MM.1S (cell line): Measurements from ENCODE around the gene TRMT61B.
A peak's percentile ranks its signal among the peaks of the same experiment; 100 is the strongest.

Experiments used
- DNase-seq: peaks from one replicate; pipeline ENCODE4 v3.0.0-alpha.2; 2015
- H2AFZ ChIP-seq: fragments of 300-600 bp; sonication (generic); 2 replicates; pipeline ENCODE4 v1.6.0; 2016; ENCODE audit warnings: antibody characterized with exemption, low read length
- H3F3A ChIP-seq: fragments of 300-600 bp; sonication (generic); 2 replicates; pipeline ENCODE4 v1.6.1; 2016; ENCODE audit warnings: mild to moderate bottlenecking, antibody characterized with exemption, low read length, moderate library complexity, mixed read lengths; ENCODE audit not compliant: insufficient read depth
- H3K27ac ChIP-seq: fragments of 300-600 bp; sonication (generic); 2 replicates; pipeline ENCODE4 v1.5.1; 2016; ENCODE audit warnings: mild to moderate bottlenecking, low read length
- H3K27me3 ChIP-seq: fragments of 300-600 bp; sonication (generic); replicated peaks from 2 replicates; pipeline ENCODE4 v1.6.0; 2016; ENCODE audit warnings: low read length; ENCODE audit not compliant: insufficient read depth
- H3K36me3 ChIP-seq: fragments of 300-600 bp; sonication (generic); replicated peaks from 2 replicates; pipeline ENCODE4 v1.6.1; 2016; ENCODE audit warnings: mild to moderate bottlenecking, low read length, mixed read lengths; ENCODE audit not compliant: insufficient read depth
- H3K4me1 ChIP-seq: fragments of 300-600 bp; sonication (generic); 2 replicates; pipeline ENCODE4 v1.6.1; 2016; ENCODE audit warnings: low read length, mixed read lengths
- H3K4me2 ChIP-seq: fragments of 300-600 bp; sonication (generic); 2 replicates; pipeline ENCODE4 v1.6.0; 2016; ENCODE audit warnings: low read depth, low read length
- H3K4me3 ChIP-seq: fragments of 300-600 bp; sonication (generic); 2 replicates; pipeline ENCODE4 v1.5.1; 2016; ENCODE audit warnings: low read length, mixed read lengths
- H3K79me2 ChIP-seq: fragments of 300-600 bp; sonication (generic); 2 replicates; pipeline ENCODE4 v1.6.1; 2016; ENCODE audit warnings: mixed run types, low read length, mixed read lengths
- H3K9ac ChIP-seq: fragments of 300-600 bp; sonication (generic); 2 replicates; pipeline ENCODE4 v1.6.1; 2016; ENCODE audit warnings: low read length, mixed read lengths
- H3K9me2 ChIP-seq: fragments of 300-600 bp; sonication (generic); replicated peaks from 2 replicates; pipeline ENCODE4 v1.6.1; 2016; ENCODE audit warnings: mild to moderate bottlenecking, low read length, mixed read lengths; ENCODE audit not compliant: insufficient read depth
- H3K9me3 ChIP-seq: fragments of 300-600 bp; sonication (generic); replicated peaks from 2 replicates; pipeline ENCODE4 v1.6.1; 2016; ENCODE audit warnings: mild to moderate bottlenecking, low read length, mixed read lengths; ENCODE audit not compliant: insufficient read depth
- H4K20me1 ChIP-seq: fragments of 300-600 bp; sonication (generic); 2 replicates; pipeline ENCODE4 v1.6.1; 2016; ENCODE audit warnings: mild to moderate bottlenecking, low read length, moderate library complexity, mixed read lengths; ENCODE audit not compliant: insufficient read depth
- CTCF ChIP-seq: fragments of 300-600 bp; sonication (generic); IDR thresholded peaks from 2 replicates; pipeline ENCODE4 v1.5.1; 2016; ENCODE audit warnings: antibody characterized with exemption, low read length, mixed read lengths
- EZH2 ChIP-seq: fragments of 300-600 bp; sonication (generic); optimal IDR thresholded peaks from 2 replicates; pipeline ENCODE3; 2017; ENCODE audit warnings: low read depth, mild to moderate bottlenecking, antibody characterized with exemption, low read length, mixed read lengths
- EZH2phosphoT487 ChIP-seq: fragments of 300-600 bp; sonication (generic); IDR thresholded peaks from 2 replicates; pipeline ENCODE4 v1.6.1; 2018; ENCODE audit warnings: antibody characterized with exemption, low read length

TRMT61B gene

GRCh38 chr2:28871620-28872019 is 1.5 kb upstream of the TRMT61B start:
- Histone ChIP-seq H3K9ac (no peak overlapping the region), H3K79me2 (peaks cover 35% of the 10 kb centered on the region), H3K9me2 (no peaks in the 10 kb centered on the region), H2AFZ (no peak overlapping the region), H3K27ac (no peak overlapping the region), H3K36me3 (0 out of 2 replicates have a peak, but pooled peaks cover 3% of the 10 kb centered on the region), H4K20me1 (no peaks in the 10 kb centered on the region), H3F3A (0 out of 2 replicates have a peak, but pooled peaks cover 4% of the 10 kb centered on the region), H3K4me2 (no peak overlapping the region), H3K4me3 (no peak overlapping the region), H3K9me3 (no peaks in the 10 kb centered on the region), H3K4me1 (peaks cover 10% of the 10 kb centered on the region), H3K27me3 (no peaks in the 10 kb centered on the region)
- DNase-seq: no peak
- no peak for TF ChIP-seq EZH2
- no peak for TF ChIP-seq EZH2phosphoT487
- TF ChIP-seq CTCF: no peak

GRCh38 chr2:28869494-28870145 is 489 bp downstream of the TRMT61B start:
- peak overlapping the region; percentile 84 for H3K9ac ChIP-seq
- no peaks in the 10 kb centered on the region for H3K9me3 ChIP-seq
- H3K4me1 ChIP-seq: peaks cover 10% of the 10 kb centered on the region
- H4K20me1 ChIP-seq: no peaks in the 10 kb centered on the region
- TF ChIP-seq EZH2 (no peak), EZH2phosphoT487 (no peak), CTCF (no peak)
- H3K9me2 ChIP-seq: no peaks in the 10 kb centered on the region
- peak; percentile 21 for DNase-seq
- peaks cover 40% of the 10 kb centered on the region for H3K79me2 ChIP-seq
- H3K4me2 ChIP-seq: peak overlapping the region; percentile 68
- H3K4me3 ChIP-seq: peak overlapping the region; percentile 95
- H2AFZ ChIP-seq: peak overlapping the region; percentile 92
- 0 out of 2 replicates have a peak, but pooled peaks cover 4% of the 10 kb centered on the region for H3F3A ChIP-seq
- H3K27me3 ChIP-seq: no peaks in the 10 kb centered on the region
- peak overlapping the region; percentile 44; the same call in 1 of the 2 replicates for H3K27ac ChIP-seq
- 0 out of 2 replicates have a peak, but pooled peaks cover 3% of the 10 kb centered on the region for H3K36me3 ChIP-seq

GRCh38 chr2:28868611-28869010 is 1.5 kb downstream of the TRMT61B start:
- Histone ChIP-seq H3K9ac (no peak overlapping the region), H3K27me3 (no peaks in the 10 kb centered on the region), H3K4me1 (peaks cover 10% of the 10 kb centered on the region), H3F3A (0 out of 2 replicates have a peak, but pooled peaks cover 4% of the 10 kb centered on the region), H3K9me3 (no peaks in the 10 kb centered on the region), H3K36me3 (0 out of 2 replicates have a peak, but pooled peaks cover 3% of the 10 kb centered on the region), H3K27ac (no peak overlapping the region), H3K9me2 (no peaks in the 10 kb centered on the region), H3K79me2 (peaks cover 47% of the 10 kb centered on the region), H2AFZ (no peak overlapping the region), H3K4me3 (peak overlapping the region; percentile 95; the same call in 1 of the 2 replicates), H4K20me1 (no peaks in the 10 kb centered on the region), H3K4me2 (peak overlapping the region; percentile 68; the same call in 1 of the 2 replicates)
- DNase-seq: no peak
- TF ChIP-seq CTCF (no peak), EZH2 (no peak), EZH2phosphoT487 (no peak)
